ENCODE results near the gene BAD.

GRCh38 chr11:64223001-64223651 is 61.3 kb downstream of the BAD start:
- TF ChIP-seq POLR2A (IDR thresholded peaks at IDR 0.05) (no peak), CTCF (IDR thresholded peaks at IDR 0.05) (no peak)
